Pancreas (tissue), 10 donors: ENCODE data around the gene MCTP2. TPM values are rescaled to one million over a fixed set of nuclear protein-coding genes. Genes with fewer than 3 reads are reported as not detected.

Source experiments
- ATAC-seq, 4 donors: fragments of 200-7000 bp; cut with Tn5 transposase; one replicate each; pipeline versions ENCODE4 v1.8.0 to v1.9.1; 2020; ENCODE audit warnings: mild to moderate bottlenecking in 4 of 4, moderate library complexity in 4 of 4
- DNase-seq, 6 donors: peaks; one replicate each; pipeline ENCODE4 v3.0.0-alpha.2; 2020
- FAIRE-seq: peaks from 2 replicates; lab custom pipeline; 2012; peaks lifted over from hg19 to GRCh38; lab: Jason Lieb, UNC
- H3K27ac ChIP-seq, 4 donors: fragments of 200-600 bp; sonication (generic); 1 replicate in 3 of 4; 2 replicates in 1 of 4; pipeline versions ENCODE4 v1.5.0 to v1.8.0; 2020
- H3K27me3 ChIP-seq, 4 donors: fragments of 200-600 bp; one replicate each; pipeline ENCODE4 v1.8.0; 2021
- H3K36me3 ChIP-seq, 3 donors: fragments of 200-600 bp; sonication (generic) in 1 of 3; one replicate each; pipeline versions ENCODE4 v1.5.0 to v1.8.0; 2020 to 2021
- H3K4me1 ChIP-seq, 3 donors: fragments of 200-600 bp; one replicate each; pipeline ENCODE4 v1.8.0; 2021
- H3K4me3 ChIP-seq, 4 donors: fragments of 200-600 bp; sonication (generic) in 2 of 4; one replicate each; pipeline versions ENCODE4 v1.5.0 to v1.8.0; 2020 to 2021
- H3K9me3 ChIP-seq, 4 donors: fragments of 200-600 bp; one replicate each; pipeline ENCODE4 v1.8.0; 2021
- WGBS, 2 donors: extraction: QIAGEN DNeasy Blood & Tissue Kit; methylation state at CpG; one replicate each; pipeline ENCODE4 v1.1.7; 2013; 5-methylcytosine and 5-hydroxymethylcytosine counted together
- intact Hi-C, 3 donors: fragments of 100-400 bp; cut with DNase I; formaldehyde crosslinking; loops; one replicate each; pipeline versions ENCODE4 v1.11.1 to v1.14.2; 2022
- polyA plus RNA-seq, 2 donors: library from polyadenylated mRNA; stranded (reverse); fragments of 200-250 nt; gene quantifications; one replicate each; pipeline ENCODE4 v1.2.3, GENCODE V29; 2013
- total RNA-seq, 6 donors: library from RNA; stranded (reverse); fragmentation: NEBNext Ultra II Directional in 4 of 6; extraction: Animal tissue kit (Norgen Biotek cat#: 25700) in 4 of 6; gene quantifications; one replicate each; pipeline versions ENCODE4 v1.2.1 to v1.2.4, GENCODE V29; 2021 to 2023
- TF ChIP-seq, protein P1 (sequence below), 4 donors: fragments of 200-600 bp; sonication (generic) in 3 of 4; IDR thresholded peaks; one replicate each; pipeline versions ENCODE4 v1.5.0 to v1.8.0; 2021; ENCODE audit warnings: antibody characterized with exemption in 4 of 4
- donor health status: healthy with polysubstance abuse.
- donor health status: DM: no; HTN: no; CAD: no; lungs with moderate emphysema.
- donor health status: DM: no; HTN: no; CAD: no.
- donor health status: control.
- donor health status: control.
- donor health status: Bipolar disorder and iron deficiency.
- donor health status: DM: yes; HTN: yes; CAD: no.
- donor health status: DM: no; HTN: no; CAD: no.
- donor health status: DM: no; HTN: no; CAD: no.
- donor health status: DM: yes; HTN: yes; CAD: no.

MCTP2 gene
- total and polyA plus RNA-seq, 8 donors = 3.7 to 21.4 (median 14.7) TPM

DNA sequence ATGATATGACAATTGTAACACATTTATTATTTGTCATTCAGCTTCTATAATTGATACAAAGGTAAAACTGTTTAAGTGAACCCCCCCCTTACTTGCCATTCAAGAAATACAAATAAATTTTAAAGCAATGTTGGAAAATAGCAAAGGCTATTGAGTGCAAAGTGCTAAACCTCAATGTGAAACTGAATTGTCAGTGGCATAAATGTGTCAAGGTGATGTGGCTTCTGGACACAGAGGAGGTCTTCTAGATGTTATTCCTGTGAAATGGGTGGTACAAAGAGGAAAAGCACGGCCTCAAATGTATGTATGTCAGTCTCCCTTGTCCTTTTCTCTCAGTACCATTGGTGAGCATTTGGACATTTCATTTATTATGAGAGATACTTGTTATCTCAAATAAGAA lies 149.4 kb downstream of the MCTP2 start:
- DNase-seq (no peak), ATAC-seq (no peak), FAIRE-seq (no peak)
- H3K9me3 ChIP-seq = no peaks in the 10 kb centered on the region
- H3K4me1 ChIP-seq = no peaks in the 10 kb centered on the region
- no peaks in the 10 kb centered on the region for H3K27me3 ChIP-seq
- 95 to 96% methylated on average over 1 of the region's 1 CpG for WGBS, 2 donors
- TF ChIP-seq, protein P1, sequence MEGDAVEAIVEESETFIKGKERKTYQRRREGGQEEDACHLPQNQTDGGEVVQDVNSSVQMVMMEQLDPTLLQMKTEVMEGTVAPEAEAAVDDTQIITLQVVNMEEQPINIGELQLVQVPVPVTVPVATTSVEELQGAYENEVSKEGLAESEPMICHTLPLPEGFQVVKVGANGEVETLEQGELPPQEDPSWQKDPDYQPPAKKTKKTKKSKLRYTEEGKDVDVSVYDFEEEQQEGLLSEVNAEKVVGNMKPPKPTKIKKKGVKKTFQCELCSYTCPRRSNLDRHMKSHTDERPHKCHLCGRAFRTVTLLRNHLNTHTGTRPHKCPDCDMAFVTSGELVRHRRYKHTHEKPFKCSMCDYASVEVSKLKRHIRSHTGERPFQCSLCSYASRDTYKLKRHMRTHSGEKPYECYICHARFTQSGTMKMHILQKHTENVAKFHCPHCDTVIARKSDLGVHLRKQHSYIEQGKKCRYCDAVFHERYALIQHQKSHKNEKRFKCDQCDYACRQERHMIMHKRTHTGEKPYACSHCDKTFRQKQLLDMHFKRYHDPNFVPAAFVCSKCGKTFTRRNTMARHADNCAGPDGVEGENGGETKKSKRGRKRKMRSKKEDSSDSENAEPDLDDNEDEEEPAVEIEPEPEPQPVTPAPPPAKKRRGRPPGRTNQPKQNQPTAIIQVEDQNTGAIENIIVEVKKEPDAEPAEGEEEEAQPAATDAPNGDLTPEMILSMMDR (IDR thresholded peaks at IDR 0.05) = no peak
- peaks cover 0 to 12% (median 0%) of the 10 kb centered on the region in 3 donors for H3K36me3 ChIP-seq
- intact Hi-C loops = no loop called here
- H3K27ac ChIP-seq = no peak overlapping the region
- H3K4me3 ChIP-seq = no peak overlapping the region

DNA sequence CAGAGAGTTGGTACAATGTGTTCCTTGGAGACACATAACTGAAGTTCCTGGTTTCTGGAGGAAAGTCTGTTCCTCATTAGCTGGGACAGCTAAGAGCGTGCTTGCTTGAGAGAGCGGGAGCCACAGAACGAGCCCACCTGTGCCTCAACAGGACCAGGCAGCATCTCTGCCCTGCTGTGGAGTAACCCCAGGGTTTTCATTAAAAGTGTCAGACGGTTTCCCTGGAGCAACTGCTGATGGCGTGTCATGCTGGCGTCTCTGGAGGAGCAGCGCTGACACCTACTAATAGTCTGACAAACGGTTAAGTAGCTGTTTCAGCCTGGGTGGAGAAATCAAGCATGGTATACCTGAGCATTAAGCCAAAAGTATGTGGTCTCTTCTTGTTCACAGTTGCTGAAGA lies 150.0 kb downstream of the MCTP2 start:
- Histone ChIP-seq H3K4me1 (no peaks in the 10 kb centered on the region), H3K4me3 (no peak overlapping the region), H3K27me3 (no peaks in the 10 kb centered on the region), H3K36me3 (peaks cover 0 to 17% (median 0%) of the 10 kb centered on the region in 3 donors), H3K9me3 (no peaks in the 10 kb centered on the region), H3K27ac (no peak overlapping the region)
- WGBS, 2 donors = 95 to 96% methylated on average over 8 of the region's 8 CpGs
- intact Hi-C loops = no loop called here
- DNase-seq (no peak), ATAC-seq (no peak), FAIRE-seq (no peak)
- TF ChIP-seq, protein P1 (IDR thresholded peaks at IDR 0.05) = no peak

DNA sequence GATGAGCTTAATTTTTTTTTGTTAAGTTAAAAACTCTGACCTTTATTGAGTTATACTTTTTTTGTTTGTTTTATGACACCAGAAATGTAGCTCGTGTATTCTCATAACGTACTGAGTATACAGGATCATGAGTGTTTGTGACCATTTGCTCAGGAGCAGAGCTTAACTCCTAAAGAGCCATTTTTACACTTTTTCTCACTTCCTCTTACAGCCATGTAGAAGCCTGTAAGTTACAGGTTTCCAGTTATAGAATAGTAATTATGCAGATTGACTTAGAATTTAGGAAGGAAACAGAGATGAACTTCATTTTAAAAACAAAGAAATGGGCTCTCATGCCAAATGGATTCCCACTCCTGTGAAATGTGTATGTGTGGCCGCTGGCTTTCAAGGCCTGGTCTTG lies 151.7 kb downstream of the MCTP2 start:
- 83 to 88% methylated on average over 3 of the region's 3 CpGs for WGBS, 2 donors
- Histone ChIP-seq H3K27me3 (no peaks in the 10 kb centered on the region), H3K4me3 (no peak overlapping the region), H3K4me1 (no peaks in the 10 kb centered on the region), H3K36me3 (peaks cover 0 to 20% (median 0%) of the 10 kb centered on the region in 3 donors), H3K9me3 (no peaks in the 10 kb centered on the region), H3K27ac (no peak overlapping the region)
- intact Hi-C loops = no loop called here
- FAIRE-seq (no peak), DNase-seq (no peak), ATAC-seq (no peak)
- TF ChIP-seq, protein P1 (IDR thresholded peaks at IDR 0.05) = no peak

DNA sequence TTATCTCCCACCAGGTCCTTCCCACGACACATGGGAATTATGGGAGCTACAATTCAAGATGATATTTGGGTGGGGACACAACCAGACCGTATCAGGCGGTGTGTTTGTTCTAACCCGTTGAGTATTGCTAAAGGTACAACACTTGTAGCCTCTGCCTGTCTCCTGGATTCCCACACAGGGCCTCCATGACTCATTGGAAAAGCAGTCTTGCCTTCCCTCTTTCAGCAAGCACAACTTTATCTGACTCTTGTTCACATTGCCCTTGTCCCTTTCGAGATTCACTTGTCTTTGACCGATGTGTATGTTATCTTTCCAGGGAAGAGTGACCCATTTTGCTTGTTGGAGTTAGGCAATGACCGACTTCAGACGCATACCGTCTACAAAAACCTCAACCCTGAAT lies 152.3 kb downstream of the MCTP2 start:
- Histone ChIP-seq H3K4me1 (no peaks in the 10 kb centered on the region), H3K36me3 (peaks cover 0 to 14% (median 0%) of the 10 kb centered on the region in 3 donors), H3K27ac (no peak overlapping the region), H3K4me3 (no peak overlapping the region), H3K27me3 (no peaks in the 10 kb centered on the region), H3K9me3 (no peaks in the 10 kb centered on the region)
- ATAC-seq (no peak), FAIRE-seq (no peak), DNase-seq (no peak)
- WGBS, 2 donors = 97% methylated on average over 9 of the region's 9 CpGs
- TF ChIP-seq, protein P1 (IDR thresholded peaks at IDR 0.05) = no peak
- intact Hi-C loops = no loop called here

DNA sequence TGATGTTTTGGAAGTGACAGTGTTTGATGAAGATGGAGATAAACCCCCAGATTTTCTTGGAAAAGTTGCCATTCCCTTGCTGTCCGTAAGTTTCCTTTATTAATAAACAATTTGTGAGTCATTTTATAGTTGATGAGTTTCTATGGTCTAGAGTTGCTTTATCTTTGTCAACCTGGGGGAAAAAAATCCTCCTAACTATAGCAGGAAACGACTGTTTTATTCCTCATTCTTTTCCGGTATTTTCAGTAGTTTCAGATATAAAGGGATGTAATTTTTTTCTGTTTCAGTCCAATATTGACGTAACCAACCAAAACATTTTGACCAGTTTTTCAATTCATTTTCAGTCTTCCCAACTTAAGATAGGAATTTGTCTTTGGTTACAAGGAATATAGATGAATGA lies 154.1 kb downstream of the MCTP2 start:
- ATAC-seq = no peak
- no peak for FAIRE-seq
- WGBS, 2 donors = 67 to 70% methylated on average over 4 of the region's 4 CpGs
- Histone ChIP-seq H3K4me3 (no peak overlapping the region), H3K27me3 (no peaks in the 10 kb centered on the region), H3K36me3 (peaks cover 0 to 14% (median 0%) of the 10 kb centered on the region in 3 donors), H3K4me1 (no peaks in the 10 kb centered on the region), H3K9me3 (no peaks in the 10 kb centered on the region), H3K27ac (no peak overlapping the region)
- intact Hi-C loops = no loop called here
- TF ChIP-seq, protein P1 (IDR thresholded peaks at IDR 0.05) = no peak
- no peak for DNase-seq
